HG03064 (cell line): ENCODE measurements around the gene PPM1H.
"Not testable (repeated sequence)": the region's sequence is repeated elsewhere in the genome, so short reads cannot be mapped to it uniquely, and the experiment has no call there.

Experiments
- ATAC-seq: cut with Tn5 transposase; IDR thresholded peaks from one replicate; pipeline ENCODE4 v1.9.1; 2021; ENCODE audit warnings: low read depth; ENCODE audit not compliant: unreplicated experiment

PPM1H gene

DNA sequence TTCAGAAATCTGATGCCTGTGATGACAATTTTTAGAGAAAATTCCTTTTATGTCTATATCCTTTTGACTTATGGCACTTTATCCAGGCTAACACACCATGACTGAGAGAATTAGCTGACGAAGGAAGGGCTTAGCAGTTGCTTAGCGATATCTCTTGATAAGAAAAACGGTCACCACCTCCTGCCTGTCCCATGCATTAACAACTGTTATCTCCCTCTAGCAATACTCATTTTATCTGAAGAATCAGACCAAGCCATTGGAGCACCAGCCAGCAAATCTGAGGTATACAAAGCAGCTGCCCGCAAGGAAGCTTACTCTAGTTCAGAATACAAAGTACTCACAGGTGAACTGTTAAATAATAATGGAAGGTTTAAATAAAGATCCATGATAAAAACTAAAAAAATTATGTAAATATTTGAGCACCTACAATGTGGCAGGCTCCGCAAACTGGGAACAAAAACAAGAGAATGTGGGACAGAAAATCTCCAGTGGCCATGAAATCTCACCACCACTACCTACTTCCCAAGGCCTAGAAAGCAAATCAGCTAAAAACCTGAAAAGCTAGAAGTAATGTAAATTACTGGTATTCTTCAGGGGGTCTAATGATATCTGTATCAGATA is 24.3 kb downstream of the PPM1H start:
- ATAC-seq = no peak

GRCh38 chr12:62909340-62909739 is 25.6 kb downstream of the PPM1H start:
- ATAC-seq = no peak

- ATAC-seq = no peak
Measured at GRCh38 chr12:62908674-62909073, 26.3 kb downstream of the PPM1H start.

GRCh38 chr12:62907561-62907960 is 27.4 kb downstream of the PPM1H start:
- ATAC-seq = no peak

DNA sequence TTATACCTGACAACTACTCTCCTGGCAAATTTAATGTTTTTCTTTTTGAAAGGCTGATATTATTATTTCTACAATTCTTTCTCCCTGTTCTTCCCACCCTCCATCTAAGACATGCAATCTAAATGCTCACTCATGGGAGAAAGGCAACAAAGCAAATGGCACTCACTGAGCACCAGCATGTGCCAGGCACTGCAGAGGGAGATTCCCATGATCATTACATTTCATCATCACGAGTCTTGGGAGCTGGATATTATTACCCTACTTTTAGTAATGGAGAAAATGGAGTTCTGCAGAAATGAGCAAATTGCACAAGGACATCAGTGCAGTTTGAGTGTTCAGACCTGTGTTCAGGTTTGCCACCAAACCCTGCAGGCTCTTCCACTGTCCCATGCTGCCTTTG is 27.9 kb downstream of the PPM1H start:
- no peak for ATAC-seq

DNA sequence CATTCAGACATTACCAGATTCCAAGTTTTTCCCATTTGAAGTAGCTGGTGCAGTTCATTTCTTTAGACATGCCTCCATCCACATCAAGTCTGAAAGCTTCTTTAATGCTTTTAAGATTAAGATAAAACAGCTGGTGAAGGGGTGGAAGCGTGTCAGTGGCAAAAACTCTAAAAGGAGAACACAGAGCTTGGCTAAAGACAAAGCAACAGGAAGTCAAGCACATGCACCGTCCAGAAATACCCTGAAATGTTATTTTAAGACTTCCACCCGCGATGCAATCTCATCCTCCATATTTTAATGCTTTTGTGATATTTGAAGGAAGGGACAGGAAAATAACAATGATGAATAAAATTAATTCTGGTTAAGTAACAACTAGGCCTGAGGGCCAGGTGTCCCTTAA is 31.8 kb downstream of the PPM1H start:
- no peak for ATAC-seq

- no peak for ATAC-seq
Measured at GRCh38 chr12:62900686-62901272, 34.2 kb downstream of the PPM1H start.

- ATAC-seq = no peak
Measured at GRCh38 chr12:62899568-62900390, 35.2 kb downstream of the PPM1H start.

DNA sequence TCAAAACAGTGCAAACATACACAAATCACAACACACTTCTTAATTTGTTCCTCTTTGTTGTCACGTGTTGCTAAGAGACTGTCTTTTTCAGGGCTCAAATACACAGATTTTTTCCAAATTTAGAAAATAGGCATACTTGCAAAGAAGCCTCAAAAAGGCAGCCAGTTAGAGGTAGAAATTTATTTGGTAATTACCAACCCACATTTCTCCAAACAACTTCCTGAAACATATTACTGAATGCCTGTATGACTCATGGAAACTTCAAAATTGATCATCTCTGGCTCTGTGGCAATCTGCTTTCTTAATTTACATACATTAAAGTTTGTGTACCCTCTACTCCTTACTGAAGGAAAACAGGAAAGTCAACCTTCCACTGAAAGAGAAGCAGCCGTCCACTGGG is 36.4 kb downstream of the PPM1H start:
- no peak for ATAC-seq

- ATAC-seq = no peak
Measured at GRCh38 chr12:62895351-62895877, 39.5 kb downstream of the PPM1H start.

GRCh38 chr12:62893276-62893675 is 41.7 kb downstream of the PPM1H start:
- no peak for ATAC-seq

DNA sequence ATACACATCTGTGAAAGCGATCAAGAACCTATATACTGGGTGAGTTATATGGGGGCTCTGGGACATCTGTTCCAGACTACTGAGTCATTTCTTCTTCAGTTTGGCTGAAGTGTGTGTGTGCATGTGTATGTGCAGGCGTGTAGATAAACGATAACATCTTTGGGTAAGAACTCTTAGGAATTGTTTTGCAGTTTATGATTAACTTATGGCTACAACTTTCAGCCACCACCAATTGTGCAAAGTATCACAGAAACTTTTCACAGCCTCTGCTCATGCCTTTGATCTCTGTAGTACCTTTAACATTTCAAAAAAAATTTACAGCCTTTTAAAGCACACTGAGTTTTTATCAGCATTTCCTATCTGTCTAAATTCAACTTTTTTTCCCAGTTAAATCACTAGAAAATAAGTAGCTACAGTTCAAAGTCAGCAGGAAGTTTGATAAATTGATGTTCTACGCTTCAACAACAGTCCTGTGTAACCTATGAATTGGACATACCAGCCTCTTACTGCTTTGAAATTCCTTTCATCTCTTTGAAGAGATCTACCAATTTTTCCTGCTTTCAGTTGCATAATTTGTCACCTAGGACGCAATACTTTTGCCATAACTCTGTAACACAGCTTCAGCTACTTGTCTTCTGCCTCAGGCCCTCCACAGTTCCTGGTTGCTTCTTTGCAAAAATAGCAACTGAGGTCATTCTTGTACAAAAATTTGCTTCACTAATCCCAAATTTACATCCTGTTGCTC is 43.0 kb downstream of the PPM1H start:
- ATAC-seq = no peak

DNA sequence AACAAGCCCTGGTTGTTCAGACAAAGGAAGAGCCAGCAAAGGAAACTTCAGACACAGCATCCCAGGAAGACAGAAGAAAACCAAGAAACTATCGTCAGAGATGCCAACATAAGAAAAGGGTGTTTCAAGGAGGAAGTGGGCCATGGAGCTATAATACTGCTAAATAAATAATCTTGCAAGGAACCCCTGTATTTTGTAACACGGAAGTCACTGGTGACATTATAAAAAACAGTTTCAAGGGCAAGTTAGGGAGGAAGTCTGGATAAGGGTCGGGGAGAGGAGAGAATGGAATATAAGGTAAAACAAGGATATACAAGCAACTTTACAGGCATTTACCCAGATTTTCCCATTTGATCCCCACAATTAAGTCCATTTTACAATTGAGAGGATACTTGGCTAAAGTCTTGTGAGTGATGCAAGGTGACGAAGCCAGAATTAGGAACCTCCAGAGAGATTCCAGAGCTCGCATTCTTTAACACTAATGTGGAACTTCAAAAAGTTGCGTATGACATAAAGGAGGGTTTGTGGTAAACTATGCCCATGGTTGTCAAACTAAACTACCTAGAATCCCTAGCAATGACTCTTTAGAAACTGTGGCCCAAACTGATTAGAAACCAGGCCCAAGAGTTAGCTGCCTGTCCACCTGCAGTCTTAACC is 46.4 kb downstream of the PPM1H start:
- ATAC-seq = no peak

DNA sequence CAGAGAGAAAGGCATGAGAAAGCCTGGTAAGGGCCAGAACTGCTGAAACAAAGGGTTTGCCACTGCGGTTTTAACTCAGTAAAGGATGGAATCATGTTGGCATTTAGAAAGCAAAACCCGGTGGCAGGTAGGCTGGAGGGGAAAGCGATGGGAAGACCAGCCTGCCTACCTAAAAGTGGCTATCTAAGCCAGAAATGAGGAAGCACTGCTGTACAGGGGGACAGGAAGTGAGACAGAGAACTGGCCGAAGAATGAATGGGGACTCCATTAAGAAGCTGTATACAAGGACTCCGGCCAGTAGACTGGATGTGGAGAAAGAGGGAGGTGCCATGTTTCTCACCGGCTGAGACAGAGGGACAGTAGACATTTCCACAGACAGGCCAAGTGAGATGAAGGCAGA is 48.2 kb downstream of the PPM1H start:
- ATAC-seq = no peak

DNA sequence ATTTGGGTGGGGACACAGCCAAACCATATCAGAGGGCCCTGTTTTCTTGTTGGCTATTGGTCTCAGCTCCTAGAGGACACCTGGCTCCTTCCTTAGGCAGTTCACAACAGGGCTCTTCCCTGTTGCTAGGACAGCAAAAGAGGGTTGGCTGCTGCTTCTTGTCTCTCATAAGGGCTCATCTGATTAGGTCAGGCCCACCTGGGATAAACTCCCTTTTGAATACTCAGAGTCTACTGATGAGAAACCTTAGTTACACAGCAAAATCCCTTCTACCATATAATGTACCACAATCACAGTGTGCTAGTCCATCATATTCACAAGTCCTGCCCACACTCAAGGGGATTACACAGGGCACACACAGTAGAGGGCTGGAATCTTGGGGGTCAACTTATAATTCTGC is 49.7 kb downstream of the PPM1H start:
- ATAC-seq = no peak

GRCh38 chr12:62884832-62885231 is 50.1 kb downstream of the PPM1H start:
- ATAC-seq = not testable (repeated sequence)

GRCh38 chr12:62882696-62883095 is 52.3 kb downstream of the PPM1H start:
- no peak for ATAC-seq

- ATAC-seq = no peak
Measured at GRCh38 chr12:62882140-62882539, 52.8 kb downstream of the PPM1H start.

DNA sequence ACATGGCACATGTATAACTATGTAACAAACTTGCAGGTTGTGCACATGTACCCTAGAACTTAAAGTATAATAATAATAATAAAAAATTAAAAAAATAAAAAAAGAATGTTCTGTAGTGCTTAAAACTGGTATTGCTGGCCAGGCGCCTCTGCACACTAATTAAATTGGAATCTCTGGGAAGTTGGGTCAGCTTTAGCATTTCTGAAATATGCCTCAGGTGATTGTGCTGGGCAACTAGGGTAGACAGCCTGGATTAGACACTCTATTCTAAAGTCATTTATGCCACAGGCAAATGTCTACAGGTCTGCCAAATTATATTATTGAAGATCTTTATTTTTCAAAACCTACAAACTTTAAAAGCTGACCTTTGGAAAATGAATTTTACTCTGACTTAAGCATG is 55.3 kb downstream of the PPM1H start:
- ATAC-seq = no peak

- not testable (repeated sequence) for ATAC-seq
Measured at GRCh38 chr12:62879228-62879627, 55.7 kb downstream of the PPM1H start.
